Activated T-cell treated with anti-CD3 and anti-CD28 coated beads for 4 hours (primary cell): Measurements from ENCODE around the gene LCP2.

Experiments
- DNase-seq: peaks from one replicate; pipeline ENCODE4 v3.0.0-alpha.2; 2020

The LCP2 gene

DNA sequence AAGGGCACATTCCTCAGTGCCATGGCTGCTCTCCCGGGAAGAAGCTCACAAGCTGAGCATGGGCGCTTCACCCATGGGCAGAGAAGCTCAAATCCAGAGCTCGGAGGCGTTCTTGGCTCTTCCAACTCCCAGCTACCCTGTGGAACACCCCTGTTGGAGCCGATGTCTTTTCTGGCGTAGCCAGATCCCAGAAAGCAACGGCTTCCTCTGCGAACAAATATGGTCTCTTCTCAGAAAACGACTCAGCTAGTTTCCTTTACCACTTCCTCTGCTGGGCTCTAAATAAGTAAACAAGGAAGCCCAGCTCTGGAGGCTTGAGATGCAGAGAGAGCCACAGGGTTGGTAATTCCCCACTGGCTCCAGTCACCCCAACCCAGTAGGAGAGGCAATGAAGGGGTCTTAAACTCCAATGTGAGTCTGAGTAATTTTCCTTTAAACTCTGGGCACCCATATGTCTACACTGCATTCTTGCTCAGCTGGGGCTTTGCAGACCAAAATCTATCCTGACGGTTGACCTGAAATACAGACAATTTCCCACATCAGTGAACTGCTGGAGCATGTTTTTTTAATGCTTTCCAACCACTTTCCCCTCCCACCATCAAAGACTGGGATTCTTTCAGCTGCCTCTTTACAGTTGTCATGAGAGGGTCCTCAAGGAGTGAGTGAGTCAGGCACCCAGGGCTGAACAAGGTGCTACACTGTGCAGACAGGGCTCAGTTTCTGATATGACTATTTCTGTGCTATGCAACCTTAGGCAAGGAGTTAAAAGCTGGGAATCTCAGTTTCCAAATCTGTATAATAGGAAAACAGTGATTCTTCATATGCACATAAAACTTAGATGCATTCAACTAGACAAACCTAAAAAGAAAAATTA is at the start of gene LCP2:
Gene LCP2, minus strand, starts transcription at position 189 of the 874 bp plus-strand sequence. Its CDS starts 166 bp downstream, at position 23.
- DNase-seq: no peak

DNA sequence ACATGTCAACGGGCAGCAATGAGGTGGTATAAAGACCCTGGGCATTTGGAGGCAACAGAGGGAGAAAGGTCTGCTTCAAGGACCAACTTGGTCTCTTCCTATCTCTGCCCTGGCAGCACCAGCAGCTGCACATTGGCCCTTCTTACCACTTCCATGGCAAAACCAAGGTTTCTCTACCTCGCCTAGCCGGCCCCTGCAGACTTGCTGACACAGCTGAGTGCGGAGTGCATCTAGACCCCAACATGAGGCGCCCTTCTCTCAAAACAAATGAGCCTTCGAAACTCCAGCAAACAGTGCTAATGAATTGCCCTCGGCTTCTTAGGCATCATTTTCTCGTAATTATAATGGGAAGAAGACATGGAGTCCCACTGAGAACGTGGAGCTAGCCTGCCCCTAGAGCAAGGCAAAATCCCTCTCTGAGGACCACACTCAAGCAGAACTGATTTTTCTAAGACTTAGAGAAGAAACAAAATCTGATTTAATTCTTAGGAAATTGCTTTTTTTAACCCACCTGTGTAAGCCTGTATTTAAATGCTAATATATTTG is 49.5 kb upstream of the LCP2 start:
- no peak for DNase-seq

DNA sequence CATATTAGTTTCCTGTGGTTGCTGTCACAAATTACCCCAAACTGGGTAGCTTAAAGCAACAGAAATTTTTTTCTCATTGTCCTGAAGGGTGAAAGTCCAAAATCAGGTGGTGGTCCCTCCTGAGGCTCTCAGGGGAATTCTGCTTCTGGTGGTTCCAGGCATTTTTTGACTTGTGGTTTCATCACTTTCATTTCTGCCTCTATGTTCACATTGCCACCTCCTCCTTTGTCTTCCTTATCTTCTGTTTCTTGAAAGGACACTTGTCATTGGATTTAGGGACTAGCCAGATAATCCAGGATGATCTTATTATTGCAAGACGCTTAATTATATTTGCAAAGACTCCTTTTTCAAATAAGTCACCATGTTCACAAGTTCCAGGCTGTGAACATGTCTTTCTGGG is 48.4 kb upstream of the LCP2 start:
- no peak for DNase-seq

- no peak for DNase-seq
Measured at GRCh38 chr5:170343177-170343576, 45.6 kb upstream of the LCP2 start.

DNA sequence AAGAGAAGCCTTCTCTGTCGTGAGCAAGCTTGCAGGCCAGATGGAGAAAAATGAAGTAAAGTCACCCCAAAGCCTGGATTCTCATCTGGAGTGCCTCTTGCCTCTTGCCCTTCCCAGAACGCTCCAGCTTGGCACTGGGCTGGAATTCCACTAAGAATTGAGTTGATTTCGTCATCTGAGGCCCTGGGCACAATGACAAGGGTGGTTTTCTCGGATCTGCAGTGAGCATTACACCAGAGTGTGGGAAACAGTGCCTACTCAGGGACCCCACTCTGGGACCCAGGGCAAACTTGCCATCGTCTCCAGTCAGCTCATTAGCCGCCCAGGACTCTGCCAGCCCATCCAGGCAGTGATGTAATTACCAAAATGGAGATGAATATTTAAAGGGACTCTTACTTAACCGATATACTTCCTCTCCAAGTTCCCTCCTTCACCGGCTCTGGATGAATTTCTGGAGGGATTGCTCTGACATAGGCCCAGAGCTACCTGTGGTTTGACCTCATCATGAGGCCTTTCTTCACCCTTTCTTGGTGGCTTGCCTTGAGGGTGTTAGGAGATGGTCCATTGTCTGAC is 44.7 kb upstream of the LCP2 start:
- no peak for DNase-seq

GRCh38 chr5:170341545-170341944 is 44.0 kb upstream of the LCP2 start:
- DNase-seq: no peak

DNA sequence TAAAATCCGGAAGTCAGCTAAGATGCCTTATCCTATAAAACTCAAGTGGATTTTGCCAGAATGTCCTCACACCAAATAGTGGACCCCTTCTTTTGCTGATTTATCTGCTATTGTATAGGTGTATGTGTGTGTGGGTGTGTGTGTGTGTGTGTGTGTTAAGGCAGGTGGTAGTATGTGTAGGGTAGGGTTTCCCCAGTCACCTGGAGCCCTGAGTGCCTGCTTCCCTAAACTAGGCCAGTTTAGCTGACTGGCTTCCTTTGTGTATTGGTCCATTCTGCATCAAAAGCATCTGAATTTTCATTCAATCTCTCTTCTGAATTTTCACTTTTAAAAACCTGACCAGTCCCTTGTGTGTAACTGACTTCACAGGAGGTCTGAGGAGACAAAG is 42.2 kb upstream of the LCP2 start:
- DNase-seq: no peak

DNA sequence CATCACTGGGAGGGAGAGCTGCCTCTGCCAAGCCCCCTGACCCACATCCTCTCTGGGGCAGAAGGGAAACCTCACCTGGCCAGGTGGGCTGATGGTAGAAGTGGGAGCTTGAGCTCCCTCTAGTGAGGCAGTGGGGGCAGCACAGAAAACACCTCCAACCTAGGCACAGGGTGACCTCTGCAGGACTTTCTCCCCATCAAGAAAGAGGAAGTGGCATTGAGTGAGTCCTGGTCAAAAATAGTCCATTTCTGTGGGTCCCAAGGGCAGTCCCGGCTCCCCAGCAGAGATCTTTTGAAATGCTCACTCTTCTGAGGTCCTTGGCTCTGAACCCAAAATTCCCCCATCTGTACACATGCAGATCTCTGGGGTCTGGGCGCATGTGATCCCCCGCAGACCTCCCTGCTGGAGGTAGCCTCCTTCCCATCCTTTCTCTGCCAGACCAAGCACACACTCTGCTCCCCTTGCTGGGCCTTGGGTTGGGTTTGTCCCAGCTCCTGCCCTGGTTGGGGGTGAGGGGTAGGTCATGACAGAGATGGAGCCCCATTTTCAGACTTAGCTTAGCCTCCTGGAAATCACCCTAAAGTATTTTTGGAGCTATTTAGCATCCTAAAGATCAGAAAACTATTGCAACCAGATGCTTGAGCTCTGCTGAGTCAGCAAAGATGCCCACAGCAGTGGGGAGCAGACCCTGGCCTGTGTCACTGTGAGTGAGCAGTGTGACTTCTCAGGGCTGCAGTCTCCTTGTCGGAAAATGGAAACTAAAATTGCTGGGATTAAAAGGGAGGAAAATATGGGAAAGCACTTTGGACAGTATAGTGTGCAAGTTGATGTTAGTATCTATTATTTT is 41.6 kb upstream of the LCP2 start:
- DNase-seq: peak; percentile 61

DNA sequence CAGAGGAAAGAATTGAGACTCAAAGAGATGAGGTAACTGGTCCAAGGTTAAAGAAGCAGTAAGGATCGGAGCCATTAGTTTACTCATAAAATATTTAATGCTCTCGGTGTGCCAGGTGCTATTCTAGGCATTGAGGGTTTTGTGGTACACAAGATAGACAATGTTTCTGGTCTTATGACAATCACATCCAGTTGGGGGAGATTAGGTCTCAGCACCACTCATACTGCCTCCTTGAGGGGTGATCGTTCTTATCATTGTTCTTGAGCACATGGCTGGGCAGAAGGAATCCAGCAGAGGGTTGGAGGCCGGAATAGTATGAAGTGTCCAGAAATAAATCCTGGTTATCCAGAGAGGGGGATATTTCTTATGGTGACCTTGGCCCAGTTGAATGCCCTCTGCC is 40.7 kb upstream of the LCP2 start:
- no peak for DNase-seq

GRCh38 chr5:170337045-170337733 is 39.6 kb upstream of the LCP2 start:
- no peak for DNase-seq

DNA sequence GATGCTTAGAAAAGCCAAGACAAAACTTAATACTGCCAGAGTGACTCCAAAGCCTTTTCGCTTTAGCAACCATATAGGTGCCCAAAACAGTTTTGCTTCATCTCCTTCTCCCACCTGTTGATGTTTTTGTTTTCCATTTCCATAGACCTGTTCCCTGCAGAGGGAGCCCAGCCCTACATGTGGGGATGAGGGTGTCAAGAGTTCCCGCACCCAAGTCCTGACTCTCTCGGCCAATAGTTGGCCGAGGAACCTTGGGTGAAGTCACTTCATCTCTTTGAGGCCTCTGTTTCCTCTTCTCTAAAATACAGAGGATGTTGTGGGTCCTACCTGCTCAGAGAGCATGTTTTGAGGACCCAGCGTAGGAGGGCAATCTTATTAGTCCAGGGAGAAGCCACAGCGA is 38.5 kb upstream of the LCP2 start:
- no peak for DNase-seq

GRCh38 chr5:170334626-170335025 is 37.0 kb upstream of the LCP2 start:
- no peak for DNase-seq

DNA sequence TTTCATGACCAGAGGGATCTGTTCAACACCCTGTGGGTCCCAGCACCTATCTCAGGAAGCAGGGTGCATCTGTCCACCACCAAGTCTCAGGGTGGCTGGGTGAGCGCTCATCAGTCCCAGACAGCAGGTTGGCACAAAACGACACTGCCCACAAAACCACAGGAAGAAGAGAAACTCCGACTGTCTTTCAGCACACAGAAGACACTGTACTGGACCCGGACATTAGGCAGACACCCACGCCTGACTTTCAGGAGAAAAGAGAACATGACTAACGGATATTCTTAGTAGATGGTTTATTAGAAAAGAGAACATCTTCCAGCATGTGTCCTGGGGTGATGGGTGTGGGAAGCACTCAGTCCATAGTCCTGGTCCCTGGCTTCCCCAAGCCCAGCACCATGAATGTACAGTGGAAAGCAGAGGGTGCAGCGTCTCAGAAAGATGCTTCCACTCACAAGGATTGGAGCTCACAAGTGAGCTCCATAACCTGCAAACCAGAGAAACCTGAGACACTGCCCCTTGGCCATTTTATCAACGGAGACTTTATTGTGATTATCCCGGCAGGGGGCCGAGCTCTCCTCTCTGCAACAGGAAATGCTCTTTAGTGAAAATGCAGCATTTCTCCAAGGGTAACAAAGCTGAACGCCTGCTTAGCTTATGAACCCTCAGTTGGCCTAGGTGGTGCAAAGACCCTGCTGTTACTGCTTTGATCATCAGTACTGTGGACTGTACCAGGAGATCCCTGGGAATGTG is 35.8 kb upstream of the LCP2 start:
- peak; percentile 63 for DNase-seq

GRCh38 chr5:170332058-170332457 is 34.5 kb upstream of the LCP2 start:
- DNase-seq: no peak

DNA sequence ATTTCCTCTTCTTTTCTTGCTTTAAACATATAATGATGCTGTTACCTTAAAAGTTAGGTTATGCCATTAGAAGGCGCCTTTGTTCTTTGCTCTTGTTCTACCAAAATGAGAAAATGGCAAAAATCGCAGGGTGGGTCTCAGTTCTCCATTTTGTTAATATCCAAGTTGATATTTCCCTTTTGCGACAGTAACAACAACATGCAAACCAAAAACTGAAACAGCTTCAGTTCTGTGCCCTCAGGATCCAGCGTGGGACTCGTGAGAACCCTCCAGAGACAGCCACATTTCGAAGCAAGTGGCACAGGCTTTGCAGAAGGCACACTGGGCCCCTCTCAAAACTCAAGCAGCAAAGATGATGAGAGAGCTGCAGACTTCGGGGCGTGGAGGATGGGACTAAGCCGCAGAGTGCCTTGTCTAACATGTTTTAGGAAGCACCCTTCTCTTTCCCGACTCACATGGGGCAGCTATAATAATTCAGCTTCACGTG is 33.0 kb upstream of the LCP2 start:
- no peak for DNase-seq

GRCh38 chr5:170329524-170329923 is 31.9 kb upstream of the LCP2 start:
- DNase-seq: no peak

DNA sequence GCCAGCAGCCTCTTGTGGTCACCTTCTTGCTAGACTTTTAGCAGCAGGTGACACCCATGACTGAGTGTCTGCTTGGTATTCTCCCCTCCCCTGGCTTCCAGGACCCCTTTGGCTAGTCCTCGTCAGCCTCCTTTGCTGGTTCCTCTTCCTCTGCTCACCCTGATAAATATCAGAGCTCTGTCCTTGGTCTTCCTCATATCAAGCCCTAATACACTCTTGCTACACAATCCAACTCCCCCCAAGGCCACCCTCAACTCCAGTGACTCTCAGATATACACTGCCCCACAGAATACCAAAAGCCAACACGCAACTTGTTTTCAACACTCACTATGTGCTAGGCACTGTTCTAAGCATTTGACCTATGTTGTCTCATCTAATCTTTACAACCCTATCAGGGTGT is 30.3 kb upstream of the LCP2 start:
- no peak for DNase-seq

GRCh38 chr5:170327168-170327567 is 29.6 kb upstream of the LCP2 start:
- no peak for DNase-seq

- no peak for DNase-seq
Measured at GRCh38 chr5:170319301-170319700, 21.7 kb upstream of the LCP2 start.

DNA sequence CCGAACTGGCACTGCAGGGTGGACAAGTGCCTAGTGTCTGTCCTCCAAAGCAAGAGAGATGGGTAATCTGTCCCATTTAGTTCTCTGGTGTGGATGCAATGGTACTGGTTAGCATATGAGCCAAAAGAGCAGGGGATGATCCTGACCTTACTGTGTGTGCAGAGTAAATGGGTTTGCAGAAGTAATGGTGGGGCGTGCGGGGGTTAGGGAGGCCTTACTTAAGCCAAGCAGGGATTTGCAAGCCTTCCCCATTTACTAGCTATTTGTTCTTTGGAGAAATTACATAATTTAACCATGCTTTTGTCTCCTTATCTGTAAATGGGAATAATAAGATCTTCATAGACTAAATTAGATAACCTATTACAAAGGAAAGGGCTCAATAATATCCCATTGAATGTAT is 19.9 kb upstream of the LCP2 start:
- DNase-seq: no peak

DNA sequence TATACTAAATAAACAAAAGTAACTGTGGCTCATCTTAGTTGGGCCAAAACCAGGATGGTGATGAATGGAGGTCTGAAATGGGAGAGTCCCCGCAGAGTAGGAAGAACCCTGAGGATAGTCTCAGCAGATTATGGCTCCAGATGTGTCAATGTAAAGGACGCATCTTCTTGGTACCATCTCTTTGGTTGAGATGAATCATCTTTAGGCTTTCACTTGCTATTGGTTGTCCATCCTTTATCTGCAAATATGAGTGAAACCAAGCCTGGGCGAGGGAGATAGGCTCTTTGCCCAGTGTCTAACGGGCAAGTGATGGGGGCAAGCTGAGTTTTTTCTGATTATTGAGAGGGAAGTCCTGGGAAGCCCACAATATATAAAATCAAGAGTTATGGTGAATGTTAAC is 19.4 kb upstream of the LCP2 start:
- DNase-seq: no peak

- no peak for DNase-seq
Measured at GRCh38 chr5:170315154-170315553, 17.6 kb upstream of the LCP2 start.
